Osteoblast (primary cell): ENCODE results near the gene TMEM82. TPM values are rescaled to one million over a fixed set of nuclear protein-coding genes. Genes with fewer than 3 reads are reported as not detected.

Experiments used
- DNase-seq: peaks from one replicate; pipeline ENCODE4 v3.0.0; 2011; ENCODE audit warnings: low spot score, mixed read lengths; ENCODE audit not compliant: insufficient read length; ENCODE audit errors: missing footprints
- H2AFZ ChIP-seq: 2 replicates; pipeline ENCODE4 v1.6.0; 2011; ENCODE audit warnings: mild to moderate bottlenecking, low read length
- H3K27ac ChIP-seq: 2 replicates; pipeline ENCODE4 v1.5.1; 2011; ENCODE audit warnings: mild to moderate bottlenecking, low read depth, low read length, moderate library complexity
- H3K27me3 ChIP-seq: 2 replicates; pipeline ENCODE4 v1.6.0; 2012; ENCODE audit warnings: mild to moderate bottlenecking, control low read depth, inconsistent platforms, low read length, moderate library complexity; ENCODE audit not compliant: insufficient read depth
- H3K36me3 ChIP-seq: 2 replicates; pipeline ENCODE4 v1.5.1; 2011; ENCODE audit warnings: mild to moderate bottlenecking, low read length, control low read depth, moderate library complexity; ENCODE audit not compliant: insufficient read depth
- H3K4me1 ChIP-seq: 2 replicates; pipeline ENCODE4 v1.5.1; 2011; ENCODE audit warnings: mild to moderate bottlenecking, low read length, control low read depth, moderate library complexity; ENCODE audit not compliant: insufficient read depth
- H3K4me2 ChIP-seq: 2 replicates; pipeline ENCODE4 v1.6.0; 2011; ENCODE audit warnings: mild to moderate bottlenecking, low read length; ENCODE audit not compliant: insufficient read depth
- H3K4me3 ChIP-seq: fragments of 200-600 bp; sonication (generic); 3 replicates; pipeline ENCODE4 v1.5.1; 2012; ENCODE audit warnings: mild to moderate bottlenecking, low read length, inconsistent platforms; ENCODE audit not compliant: insufficient read depth
- H3K79me2 ChIP-seq: 2 replicates; pipeline ENCODE4 v1.6.0; 2012; ENCODE audit warnings: mild to moderate bottlenecking, low read length, control low read depth, inconsistent platforms; ENCODE audit not compliant: insufficient read depth
- H3K9me3 ChIP-seq: 2 replicates; pipeline ENCODE4 v1.5.1; 2011; ENCODE audit warnings: low read depth, low read length, control low read depth
- H4K20me1 ChIP-seq: 2 replicates; pipeline ENCODE4 v1.6.0; 2012; ENCODE audit warnings: mild to moderate bottlenecking, low read length, control low read depth; ENCODE audit not compliant: insufficient read depth
- total RNA-seq: library from RNA; depleted of rRNA; stranded (reverse); fragments of >200 nt; gene quantifications from 2 replicates; pipeline ENCODE4 v1.2.3, GENCODE V29; 2012
- TF ChIP-seq, protein P1 (sequence below): IDR thresholded peaks from 2 replicates; pipeline ENCODE4 v1.5.1; 2011; ENCODE audit warnings: mild to moderate bottlenecking, low read depth, low read length, moderate library complexity; ENCODE audit errors: extremely low read depth

Gene TMEM82
- total RNA-seq, 1 donor = not detected

DNA sequence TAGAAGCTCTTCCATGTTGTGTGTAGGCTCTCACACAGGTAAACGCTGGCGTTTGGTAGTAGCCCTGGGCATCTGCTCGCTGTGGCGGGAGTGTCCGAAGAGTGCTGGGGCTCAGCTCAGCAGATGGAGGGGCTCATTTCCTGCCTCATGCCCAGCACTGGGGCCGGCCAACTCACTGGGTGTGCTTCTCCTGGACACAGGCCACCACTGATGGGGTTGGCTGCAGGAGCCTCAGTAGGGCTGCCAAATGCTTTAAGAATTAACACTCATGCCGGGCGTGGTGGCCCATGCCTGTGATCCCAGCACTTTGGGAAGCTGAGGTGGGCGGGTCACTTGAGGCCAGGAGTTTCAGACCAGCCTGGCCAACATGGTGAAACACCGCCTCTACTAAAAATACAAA is 44.3 kb downstream of the TMEM82 start:
- Histone ChIP-seq H2AFZ (no peak overlapping the region), H3K9me3 (no peaks in the 10 kb centered on the region), H3K27ac (peak overlapping the region; percentile 58), H3K4me1 (peaks cover 16% of the 10 kb centered on the region), H3K79me2 (no peaks in the 10 kb centered on the region), H3K4me3 (no peak overlapping the region), H3K27me3 (no peaks in the 10 kb centered on the region), H3K4me2 (no peak overlapping the region), H4K20me1 (peaks cover 9% of the 10 kb centered on the region), H3K36me3 (peaks cover 22% of the 10 kb centered on the region)
- TF ChIP-seq, protein P1, sequence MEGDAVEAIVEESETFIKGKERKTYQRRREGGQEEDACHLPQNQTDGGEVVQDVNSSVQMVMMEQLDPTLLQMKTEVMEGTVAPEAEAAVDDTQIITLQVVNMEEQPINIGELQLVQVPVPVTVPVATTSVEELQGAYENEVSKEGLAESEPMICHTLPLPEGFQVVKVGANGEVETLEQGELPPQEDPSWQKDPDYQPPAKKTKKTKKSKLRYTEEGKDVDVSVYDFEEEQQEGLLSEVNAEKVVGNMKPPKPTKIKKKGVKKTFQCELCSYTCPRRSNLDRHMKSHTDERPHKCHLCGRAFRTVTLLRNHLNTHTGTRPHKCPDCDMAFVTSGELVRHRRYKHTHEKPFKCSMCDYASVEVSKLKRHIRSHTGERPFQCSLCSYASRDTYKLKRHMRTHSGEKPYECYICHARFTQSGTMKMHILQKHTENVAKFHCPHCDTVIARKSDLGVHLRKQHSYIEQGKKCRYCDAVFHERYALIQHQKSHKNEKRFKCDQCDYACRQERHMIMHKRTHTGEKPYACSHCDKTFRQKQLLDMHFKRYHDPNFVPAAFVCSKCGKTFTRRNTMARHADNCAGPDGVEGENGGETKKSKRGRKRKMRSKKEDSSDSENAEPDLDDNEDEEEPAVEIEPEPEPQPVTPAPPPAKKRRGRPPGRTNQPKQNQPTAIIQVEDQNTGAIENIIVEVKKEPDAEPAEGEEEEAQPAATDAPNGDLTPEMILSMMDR = no peak
- peak; percentile 81 for DNase-seq

GRCh38 chr1:15788624-15789301 is 46.5 kb downstream of the TMEM82 start:
- no peaks in the 10 kb centered on the region for H3K79me2 ChIP-seq
- no peaks in the 10 kb centered on the region for H3K27me3 ChIP-seq
- TF ChIP-seq, protein P1 = no peak
- DNase-seq = no peak
- no peaks in the 10 kb centered on the region for H3K9me3 ChIP-seq
- H3K4me2 ChIP-seq = no peak overlapping the region
- peaks cover 13% of the 10 kb centered on the region for H3K36me3 ChIP-seq
- peak overlapping the region; percentile 32 for H2AFZ ChIP-seq
- no peak overlapping the region for H3K4me3 ChIP-seq
- peak overlapping the region; percentile 71 for H3K27ac ChIP-seq
- H4K20me1 ChIP-seq = peaks cover 5% of the 10 kb centered on the region
- H3K4me1 ChIP-seq = peaks cover 20% of the 10 kb centered on the region

GRCh38 chr1:15796086-15796462 is 53.8 kb downstream of the TMEM82 start:
- Histone ChIP-seq H3K79me2 (no peaks in the 10 kb centered on the region), H3K4me2 (peak overlapping the region; percentile 46), H3K27me3 (no peaks in the 10 kb centered on the region), H2AFZ (no peak overlapping the region), H3K27ac (peak overlapping the region; percentile 82), H3K9me3 (no peaks in the 10 kb centered on the region), H3K4me3 (no peak overlapping the region), H4K20me1 (no peaks in the 10 kb centered on the region), H3K36me3 (no peaks in the 10 kb centered on the region), H3K4me1 (peaks cover 59% of the 10 kb centered on the region)
- TF ChIP-seq, protein P1 = no peak
- no peak for DNase-seq

Other genes with a start within 250 kb of the TMEM82 start
- 10.0 and 10.9 TPM in 2 replicates for gene CASP9, start 218.3 kb upstream of the TMEM82 start, total RNA-seq
- 19.2 and 22.4 TPM in 2 replicates for gene DNAJC16, start 215.7 kb upstream of the TMEM82 start, total RNA-seq
- gene AGMAT, start 157.4 kb upstream of the TMEM82 start, total RNA-seq = 2.2 and 2.7 TPM in 2 replicates
- gene DDI2, start 125.0 kb upstream of the TMEM82 start, total RNA-seq = 29.3 and 29.5 TPM in 2 replicates
- gene PLEKHM2, start 58.2 kb upstream of the TMEM82 start, total RNA-seq = 123 and 132 TPM in 2 replicates
- 1.4 and 1.5 TPM in 2 replicates for gene SLC25A34, start 6.2 kb upstream of the TMEM82 start, total RNA-seq
- gene FBLIM1, start 16.3 kb downstream of the TMEM82 start, total RNA-seq = 108 and 121 TPM in 2 replicates
- 1.1 and 1.5 TPM in 2 replicates for gene UQCRHL, start 65.2 kb downstream of the TMEM82 start, total RNA-seq
- 21.0 and 24.8 TPM in 2 replicates for gene SPEN, start 105.2 kb downstream of the TMEM82 start, total RNA-seq
- gene ZBTB17, start 233.6 kb downstream of the TMEM82 start, total RNA-seq = 25.0 and 29.7 TPM in 2 replicates